ENCODE measurements around the gene GTF2E1. TPM values are rescaled to one million over a fixed set of nuclear protein-coding genes. Genes with fewer than 3 reads are reported as not detected.

Gene GTF2E1
- total RNA-seq, 1 donor from 2014 or later, result 4.4 TPM

DNA sequence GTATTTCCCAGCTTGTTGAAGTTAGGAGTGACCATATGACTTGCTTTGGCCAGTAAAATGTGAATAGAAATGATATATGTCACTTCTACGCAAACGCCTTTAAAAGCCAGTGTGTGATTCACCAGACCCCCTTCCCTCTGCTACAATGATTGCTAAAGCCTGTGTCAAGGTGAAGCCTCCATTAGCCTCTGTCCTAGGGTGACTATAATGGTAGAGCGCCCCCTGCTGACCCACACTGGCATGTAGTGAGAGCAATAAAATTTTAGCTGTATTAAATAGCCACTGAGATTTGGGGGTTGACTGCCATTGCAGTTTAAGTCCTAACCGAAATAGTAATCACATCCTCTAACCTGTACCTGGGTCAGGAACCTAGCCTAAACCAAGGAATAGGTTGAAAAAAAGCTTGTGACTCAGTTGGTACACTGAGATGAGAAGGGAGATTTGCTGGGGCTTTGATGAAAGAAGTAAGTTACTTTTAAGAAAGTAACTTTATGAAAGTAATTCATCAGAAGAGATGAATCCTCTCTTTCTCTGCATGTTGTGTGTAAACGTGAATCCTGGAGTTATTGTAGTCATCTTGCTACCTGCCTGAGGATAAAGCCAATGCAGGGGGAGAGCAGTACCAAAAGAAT is 52.6 kb downstream of the GTF2E1 start:
- intact Hi-C loops (cut with DNase I), result no loop called here
- TF ChIP-seq, protein P1, sequence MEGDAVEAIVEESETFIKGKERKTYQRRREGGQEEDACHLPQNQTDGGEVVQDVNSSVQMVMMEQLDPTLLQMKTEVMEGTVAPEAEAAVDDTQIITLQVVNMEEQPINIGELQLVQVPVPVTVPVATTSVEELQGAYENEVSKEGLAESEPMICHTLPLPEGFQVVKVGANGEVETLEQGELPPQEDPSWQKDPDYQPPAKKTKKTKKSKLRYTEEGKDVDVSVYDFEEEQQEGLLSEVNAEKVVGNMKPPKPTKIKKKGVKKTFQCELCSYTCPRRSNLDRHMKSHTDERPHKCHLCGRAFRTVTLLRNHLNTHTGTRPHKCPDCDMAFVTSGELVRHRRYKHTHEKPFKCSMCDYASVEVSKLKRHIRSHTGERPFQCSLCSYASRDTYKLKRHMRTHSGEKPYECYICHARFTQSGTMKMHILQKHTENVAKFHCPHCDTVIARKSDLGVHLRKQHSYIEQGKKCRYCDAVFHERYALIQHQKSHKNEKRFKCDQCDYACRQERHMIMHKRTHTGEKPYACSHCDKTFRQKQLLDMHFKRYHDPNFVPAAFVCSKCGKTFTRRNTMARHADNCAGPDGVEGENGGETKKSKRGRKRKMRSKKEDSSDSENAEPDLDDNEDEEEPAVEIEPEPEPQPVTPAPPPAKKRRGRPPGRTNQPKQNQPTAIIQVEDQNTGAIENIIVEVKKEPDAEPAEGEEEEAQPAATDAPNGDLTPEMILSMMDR (IDR thresholded peaks at IDR 0.05), result peak; percentile 40 to 62 (median 54)
- H3K36me3 ChIP-seq, result no peaks in the 10 kb centered on the region
- H3K27me3 ChIP-seq, result no peaks in the 10 kb centered on the region
- no peaks in the 10 kb centered on the region for H3K4me1 ChIP-seq
- H3K27ac ChIP-seq, result no peak overlapping the region
- H3K9me3 ChIP-seq, result no peaks in the 10 kb centered on the region
- peak in 1 of 2 donors; percentile 78 for DNase-seq (ENCODE audit: low spot score in 2 of 2)
- no peak overlapping the region for H3K4me3 ChIP-seq

- Histone ChIP-seq H3K27me3 (no peaks in the 10 kb centered on the region), H3K27ac (no peak overlapping the region), H3K36me3 (no peaks in the 10 kb centered on the region), H3K4me3 (no peak overlapping the region), H3K4me1 (no peaks in the 10 kb centered on the region), H3K9me3 (no peaks in the 10 kb centered on the region)
- no peak for DNase-seq (ENCODE audit: low spot score in 2 of 2)
- TF ChIP-seq, protein P1 (IDR thresholded peaks at IDR 0.05), result no peak
- intact Hi-C loops (cut with DNase I), result no loop called here
Measured at GRCh38 chr3:120795959-120796358, 53.4 kb downstream of the GTF2E1 start.

- no peak overlapping the region for H3K27ac ChIP-seq
- H3K27me3 ChIP-seq, result no peaks in the 10 kb centered on the region
- no peak for DNase-seq (ENCODE audit: low spot score in 2 of 2)
- H3K4me3 ChIP-seq, result no peak overlapping the region
- TF ChIP-seq, protein P1 (IDR thresholded peaks at IDR 0.05), result no peak
- H3K4me1 ChIP-seq, result no peaks in the 10 kb centered on the region
- intact Hi-C loops (cut with DNase I), result no loop called here
- no peaks in the 10 kb centered on the region for H3K9me3 ChIP-seq
- H3K36me3 ChIP-seq, result no peaks in the 10 kb centered on the region
Measured at GRCh38 chr3:120796976-120797375, 54.4 kb downstream of the GTF2E1 start.

DNA sequence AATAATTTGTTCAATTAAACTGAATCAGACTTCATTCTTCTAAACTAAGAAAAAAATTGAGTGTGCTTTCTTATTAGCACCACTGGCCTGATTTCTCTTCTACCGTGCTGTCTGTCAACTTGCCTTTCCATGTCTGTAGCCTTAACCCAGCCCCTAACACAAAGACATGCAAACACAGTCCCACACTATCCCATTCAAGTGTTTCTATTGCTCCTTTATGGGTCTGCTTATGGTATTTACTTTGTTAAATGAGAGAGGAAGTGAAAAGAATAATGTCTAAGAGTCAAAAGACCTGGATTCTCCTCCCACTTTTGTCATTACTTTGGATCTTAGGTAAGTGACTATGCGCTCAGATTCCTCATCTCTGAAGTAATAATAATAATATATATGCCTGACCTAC is 55.3 kb downstream of the GTF2E1 start:
- intact Hi-C loops (cut with DNase I), result no loop called here
- Histone ChIP-seq H3K4me1 (no peaks in the 10 kb centered on the region), H3K36me3 (no peaks in the 10 kb centered on the region), H3K4me3 (no peak overlapping the region), H3K9me3 (no peaks in the 10 kb centered on the region), H3K27ac (no peak overlapping the region), H3K27me3 (no peaks in the 10 kb centered on the region)
- no peak for DNase-seq (ENCODE audit: low spot score in 2 of 2)
- TF ChIP-seq, protein P1 (IDR thresholded peaks at IDR 0.05), result no peak

DNA sequence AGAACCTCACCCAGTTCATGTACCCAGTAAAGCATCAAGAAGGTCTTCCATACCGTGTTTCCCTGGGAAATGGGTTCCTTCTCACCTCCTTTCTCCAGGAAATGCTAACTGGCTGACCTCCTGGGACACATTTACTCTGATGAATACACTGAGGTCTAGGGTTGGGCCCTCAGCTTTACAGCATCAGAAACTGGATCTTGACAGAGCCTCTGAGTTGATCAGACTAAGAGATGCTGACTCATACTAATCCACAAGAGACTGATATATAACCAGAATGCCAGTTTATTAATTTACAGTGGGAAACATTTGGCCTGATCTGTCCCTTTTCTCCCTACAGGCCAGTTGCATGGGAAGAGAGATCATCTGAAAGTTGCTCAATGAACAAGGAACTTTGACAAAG is 55.8 kb downstream of the GTF2E1 start:
- no peaks in the 10 kb centered on the region for H3K27me3 ChIP-seq
- H3K27ac ChIP-seq, result no peak overlapping the region
- no peak overlapping the region for H3K4me3 ChIP-seq
- intact Hi-C loops (cut with DNase I), result no loop called here
- no peaks in the 10 kb centered on the region for H3K4me1 ChIP-seq
- TF ChIP-seq, protein P1 (IDR thresholded peaks at IDR 0.05), result no peak
- DNase-seq (ENCODE audit: low spot score in 2 of 2), result no peak
- no peaks in the 10 kb centered on the region for H3K9me3 ChIP-seq
- H3K36me3 ChIP-seq, result no peaks in the 10 kb centered on the region

GRCh38 chr3:120800625-120801024 is 58.1 kb downstream of the GTF2E1 start:
- no peak for DNase-seq (ENCODE audit: low spot score in 2 of 2)
- intact Hi-C loops (cut with DNase I), result no loop called here
- TF ChIP-seq, protein P1 (IDR thresholded peaks at IDR 0.05), result no peak
- H3K36me3 ChIP-seq, result no peaks in the 10 kb centered on the region
- H3K27ac ChIP-seq, result no peak overlapping the region
- H3K27me3 ChIP-seq, result no peaks in the 10 kb centered on the region
- no peaks in the 10 kb centered on the region for H3K4me1 ChIP-seq
- no peaks in the 10 kb centered on the region for H3K9me3 ChIP-seq
- no peak overlapping the region for H3K4me3 ChIP-seq
